Erythroblast (primary cell): Measurements from ENCODE around the gene INHBA.

Source experiments
- GATA1 ChIP-seq: IDR thresholded peaks from 2 replicates; pipeline ENCODE4 v1.6.1; 2011; ENCODE audit warnings: low read depth, mild to moderate bottlenecking, control low read depth, low read length, moderate library complexity
- POLR2A ChIP-seq: IDR thresholded peaks from 2 replicates; pipeline ENCODE4 v1.6.1; 2011; ENCODE audit warnings: mild to moderate bottlenecking, low read length

- TF ChIP-seq POLR2A, result no peak
- no peak for TF ChIP-seq GATA1
These were observed 14.8 kb downstream of the INHBA start for GRCh38 chr7:41688012-41688625.
